Measurements from ENCODE around the gene IPP.
"Not testable (repeated sequence)": the region's sequence is repeated elsewhere in the genome, so short reads cannot be mapped to it uniquely, and the experiment has no call there.

Gene IPP

GRCh38 chr1:45684402-45684801, 66.1 kb downstream of the IPP start:
- no peak for DNase-seq (ENCODE audit: low spot score)

- DNase-seq (ENCODE audit: low spot score): no peak
Measured at GRCh38 chr1:45682942-45683341, 67.5 kb downstream of the IPP start.

DNA sequence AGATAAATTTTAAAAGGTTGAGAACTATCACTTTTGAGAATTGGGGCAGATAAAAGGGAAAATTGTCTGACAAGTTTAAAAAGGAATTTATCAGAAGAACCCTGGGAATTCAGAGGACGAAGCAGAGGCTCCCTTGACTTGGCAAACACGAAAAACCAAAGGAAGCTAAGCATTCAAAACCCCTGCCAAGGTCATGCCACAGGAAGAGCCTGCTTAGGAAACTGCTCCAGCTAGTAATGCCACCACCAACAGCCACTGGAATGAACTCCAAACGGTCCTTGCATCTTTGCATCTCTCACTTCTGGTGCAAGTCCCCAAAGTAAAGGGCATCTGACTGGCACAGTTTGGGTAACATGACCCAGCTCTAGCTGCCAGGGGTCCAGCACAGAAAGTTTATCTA, 71.3 kb downstream of the IPP start:
- no peak for DNase-seq (ENCODE audit: low spot score)

- no peak for DNase-seq (ENCODE audit: low spot score)
Measured at GRCh38 chr1:45678489-45678888, 72.0 kb downstream of the IPP start.

GRCh38 chr1:45677751-45678245, 72.7 kb downstream of the IPP start:
- DNase-seq (ENCODE audit: low spot score): no peak

DNA sequence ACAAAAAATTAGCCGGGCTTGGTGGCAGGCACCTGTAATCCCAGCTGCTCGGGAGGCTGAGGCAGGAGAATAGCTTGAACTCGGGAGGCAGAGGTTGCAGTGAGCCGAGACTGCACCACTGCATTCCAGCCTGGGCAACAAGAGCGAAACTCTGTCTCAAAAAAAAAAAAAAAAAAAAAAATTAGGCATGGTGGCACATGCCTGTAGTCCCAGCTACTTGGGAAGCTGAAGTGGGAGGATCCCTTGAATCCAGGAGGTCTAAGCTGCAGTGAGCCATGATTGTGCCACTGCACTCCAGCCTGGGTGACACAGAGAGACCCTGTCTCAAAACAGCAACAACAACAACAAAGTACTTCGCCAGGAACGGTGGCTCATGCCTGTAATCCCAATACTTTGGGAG, 73.9 kb downstream of the IPP start:
- DNase-seq (ENCODE audit: low spot score): not testable (repeated sequence)

GRCh38 chr1:45674478-45674877, 76.0 kb downstream of the IPP start:
- DNase-seq (ENCODE audit: low spot score): no peak

- DNase-seq (ENCODE audit: low spot score): no peak
Measured at GRCh38 chr1:45673956-45674355, 76.5 kb downstream of the IPP start.

DNA sequence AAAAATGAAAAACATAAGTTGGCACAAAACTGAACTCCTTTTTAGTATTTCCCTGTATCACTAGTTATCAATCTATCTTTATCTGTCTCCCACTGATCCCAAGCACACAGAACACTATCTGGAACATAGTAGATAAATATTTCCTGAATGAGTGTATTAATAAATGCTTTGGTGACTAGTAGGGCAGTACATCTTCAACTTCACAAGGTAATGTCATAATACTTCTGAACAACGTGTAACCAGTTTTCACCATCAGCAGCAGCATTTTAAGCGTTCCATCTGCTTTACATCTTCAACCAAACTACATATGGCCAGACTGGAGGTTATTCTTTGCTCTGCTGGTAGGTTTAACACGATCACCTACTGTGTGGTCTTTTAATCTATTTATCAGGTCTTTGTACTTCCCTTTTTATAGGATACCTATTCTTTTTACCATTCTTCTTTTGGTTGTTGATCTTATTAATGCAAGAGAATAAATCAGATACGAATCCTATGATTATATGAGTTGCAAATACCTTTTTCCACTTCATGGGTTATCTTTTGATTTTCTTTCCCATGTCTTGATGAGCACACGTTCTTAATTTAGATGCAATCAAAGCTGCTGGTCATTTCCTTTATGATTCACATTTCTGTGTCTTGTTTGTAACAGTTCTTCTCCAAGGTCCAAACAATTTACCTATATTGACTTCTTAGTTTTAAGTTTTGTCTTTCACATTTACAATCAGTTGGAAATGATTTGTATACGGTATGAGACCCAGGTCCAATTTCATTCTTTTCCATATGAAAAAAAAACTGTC, 80.4 kb downstream of the IPP start:
- DNase-seq (ENCODE audit: low spot score): no peak

GRCh38 chr1:45669379-45669778, 81.1 kb downstream of the IPP start:
- DNase-seq (ENCODE audit: low spot score): no peak

GRCh38 chr1:45668526-45668925, 81.9 kb downstream of the IPP start:
- no peak for DNase-seq (ENCODE audit: low spot score)

DNA sequence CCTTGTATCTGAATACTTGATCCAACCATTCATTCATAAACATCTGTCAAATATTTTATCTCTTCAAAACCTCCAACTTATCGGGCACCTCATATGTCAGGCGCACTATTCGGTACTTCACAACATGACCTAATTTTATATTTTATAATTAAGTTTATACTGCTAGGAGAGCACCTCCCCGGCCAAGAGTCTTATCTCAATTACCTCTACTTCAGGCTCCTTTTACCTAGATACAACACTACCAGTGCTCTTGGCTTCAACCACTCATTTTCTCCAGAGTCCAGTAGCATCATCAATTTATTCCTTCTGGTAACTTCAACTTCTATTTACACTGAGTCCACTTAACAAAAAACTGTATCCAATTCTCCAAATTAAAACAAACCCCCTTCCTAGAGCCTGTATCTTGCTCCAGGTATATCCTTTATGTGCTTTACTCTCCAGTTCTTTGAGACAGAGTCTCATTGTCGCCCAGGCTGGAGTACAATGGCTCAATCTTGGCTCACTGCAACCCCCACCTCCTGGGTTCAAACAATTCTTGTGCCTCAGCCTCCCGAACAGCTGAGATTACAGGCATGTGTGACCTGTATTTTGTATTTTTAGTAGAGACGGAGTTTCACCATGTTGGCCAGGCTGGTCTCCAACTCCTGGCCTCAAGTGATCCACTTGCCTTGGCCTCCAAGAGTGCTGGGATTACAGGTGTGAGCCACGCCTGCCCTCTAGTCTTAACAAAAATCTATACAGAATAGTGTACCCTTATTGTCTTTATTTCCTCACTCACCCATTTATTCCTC, 82.9 kb downstream of the IPP start:
- no peak for DNase-seq (ENCODE audit: low spot score)

DNA sequence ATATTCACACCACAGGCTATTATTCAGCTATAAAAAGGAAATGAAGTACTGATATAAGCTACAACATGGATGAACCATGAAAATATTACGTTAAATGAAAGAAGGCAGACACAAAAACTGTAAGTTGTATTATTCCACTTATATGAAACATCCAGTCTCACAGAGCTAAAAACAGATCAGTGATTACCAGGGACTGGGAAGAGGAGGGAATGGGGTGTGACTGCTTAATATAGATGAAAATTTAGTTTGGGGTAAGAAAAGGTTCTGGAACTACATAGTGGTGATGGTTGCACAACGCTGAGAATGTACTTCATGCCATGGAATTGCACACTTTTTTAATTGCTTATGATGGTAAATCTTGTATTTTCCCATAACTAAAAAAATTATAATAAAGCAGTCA, 83.6 kb downstream of the IPP start:
- no peak for DNase-seq (ENCODE audit: low spot score)

GRCh38 chr1:45660336-45660735, 90.1 kb downstream of the IPP start:
- no peak for DNase-seq (ENCODE audit: low spot score)

- DNase-seq (ENCODE audit: low spot score): no peak
Measured at GRCh38 chr1:45659222-45659621, 91.2 kb downstream of the IPP start.

- no peak for DNase-seq (ENCODE audit: low spot score)
Measured at GRCh38 chr1:45658171-45658570, 92.3 kb downstream of the IPP start.

DNA sequence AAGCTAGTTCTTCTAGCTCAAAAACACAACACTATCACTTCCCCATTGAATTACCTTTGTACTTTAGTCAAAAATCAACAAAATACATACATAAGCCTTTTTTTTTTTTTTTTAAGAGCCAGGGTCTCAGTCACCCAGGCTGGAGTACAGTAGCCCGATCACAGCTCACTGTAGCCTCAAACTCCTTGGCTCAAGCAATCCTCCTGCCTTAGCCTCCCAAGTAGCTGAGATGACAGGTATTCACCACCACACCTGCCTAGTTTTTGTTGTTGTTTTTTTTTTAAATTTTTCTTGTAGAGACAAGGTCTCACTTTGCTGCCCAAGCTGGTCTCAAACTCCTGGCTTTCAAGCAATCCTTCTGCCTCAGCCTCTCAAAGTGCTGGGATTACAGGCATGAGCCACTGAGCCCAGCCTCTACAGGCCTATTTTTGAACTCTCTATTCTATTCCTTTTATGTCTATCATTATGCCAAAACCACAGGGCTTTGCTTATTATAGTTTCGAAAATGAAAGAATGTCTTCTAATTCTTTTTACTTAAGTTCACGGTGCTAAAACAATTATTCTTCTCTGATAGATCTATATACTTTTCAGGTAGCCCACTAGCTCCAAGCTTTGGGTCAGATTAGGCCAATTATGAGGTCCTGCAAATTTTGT, 93.8 kb downstream of the IPP start:
- no peak for DNase-seq (ENCODE audit: low spot score)

GRCh38 chr1:45654540-45655280, 95.7 kb downstream of the IPP start:
- no peak for DNase-seq (ENCODE audit: low spot score)
